DND-41 (cell line): ENCODE measurements around the gene SESTD1.
"Not testable (repeated sequence)": the region's sequence is repeated elsewhere in the genome, so short reads cannot be mapped to it uniquely, and the experiment has no call there.

ENCODE experiments used
- CTCF ChIP-seq: IDR thresholded peaks from 2 replicates; pipeline ENCODE4 v1.5.1; 2012; ENCODE audit warnings: borderline replicate concordance, low read length, moderate library complexity, mild to moderate bottlenecking; ENCODE audit not compliant: poor library complexity, severe bottlenecking; ENCODE audit errors: extremely low read depth
- EZH2 ChIP-seq: IDR thresholded peaks from 3 replicates; pipeline ENCODE4 v1.6.1; 2012; ENCODE audit warnings: borderline replicate concordance, low read depth, mild to moderate bottlenecking, moderate library complexity, low read length, inconsistent platforms; ENCODE audit not compliant: severe bottlenecking

- not testable (repeated sequence) for TF ChIP-seq CTCF, EZH2
Measured at GRCh38 chr2:179214671-179215070, 50.0 kb downstream of the SESTD1 start.
